Measurements from ENCODE around the gene IGFALS.

IGFALS gene

GRCh38 chr16:1781758-1782407, 11.6 kb downstream of the IGFALS start:
- DNase-seq (peak; percentile 34), ATAC-seq (ENCODE audit: insufficient read depth, low read depth) (peak; percentile 8; the same call in 1 of the 3 replicates)
- TF ChIP-seq, protein P1, sequence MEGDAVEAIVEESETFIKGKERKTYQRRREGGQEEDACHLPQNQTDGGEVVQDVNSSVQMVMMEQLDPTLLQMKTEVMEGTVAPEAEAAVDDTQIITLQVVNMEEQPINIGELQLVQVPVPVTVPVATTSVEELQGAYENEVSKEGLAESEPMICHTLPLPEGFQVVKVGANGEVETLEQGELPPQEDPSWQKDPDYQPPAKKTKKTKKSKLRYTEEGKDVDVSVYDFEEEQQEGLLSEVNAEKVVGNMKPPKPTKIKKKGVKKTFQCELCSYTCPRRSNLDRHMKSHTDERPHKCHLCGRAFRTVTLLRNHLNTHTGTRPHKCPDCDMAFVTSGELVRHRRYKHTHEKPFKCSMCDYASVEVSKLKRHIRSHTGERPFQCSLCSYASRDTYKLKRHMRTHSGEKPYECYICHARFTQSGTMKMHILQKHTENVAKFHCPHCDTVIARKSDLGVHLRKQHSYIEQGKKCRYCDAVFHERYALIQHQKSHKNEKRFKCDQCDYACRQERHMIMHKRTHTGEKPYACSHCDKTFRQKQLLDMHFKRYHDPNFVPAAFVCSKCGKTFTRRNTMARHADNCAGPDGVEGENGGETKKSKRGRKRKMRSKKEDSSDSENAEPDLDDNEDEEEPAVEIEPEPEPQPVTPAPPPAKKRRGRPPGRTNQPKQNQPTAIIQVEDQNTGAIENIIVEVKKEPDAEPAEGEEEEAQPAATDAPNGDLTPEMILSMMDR (IDR thresholded peaks at IDR 0.05; ENCODE audit: borderline replicate concordance, extremely low read depth, low read length, poor library complexity, severe bottlenecking) = peak; percentile 14
- TF ChIP-seq EZH2 (IDR thresholded peaks at IDR 0.05; ENCODE audit: borderline replicate concordance, low read depth, low read length, severe bottlenecking) = no peak
- Histone ChIP-seq H4K20me1 (ENCODE audit: insufficient read depth, low read length) (peaks cover 77% of the 10 kb centered on the region), H3K4me3 (ENCODE audit: low read depth in 1 of 2, low read length in 2 of 2) (peak overlapping the region; percentile 83 to 97; a peak in 3 of 4 replicates), H3K79me2 (ENCODE audit: insufficient read depth, low read length) (peaks cover 77% of the 10 kb centered on the region), H2AFZ (ENCODE audit: low read depth, low read length) (peak overlapping the region; percentile 75), H3K27ac (ENCODE audit: low read length) (peak overlapping the region; percentile 64), H3K4me2 (ENCODE audit: insufficient read depth, low read length) (peak overlapping the region; percentile 95), H3K9me3 (ENCODE audit: insufficient read depth, low read length, severe bottlenecking) (no peaks in the 10 kb centered on the region), H3K9ac (ENCODE audit: low read depth, low read length) (peak overlapping the region; percentile 83), H3K36me3 (ENCODE audit: insufficient read depth, low read length) (peaks cover 68% of the 10 kb centered on the region), H3K4me1 (ENCODE audit: insufficient read depth, low read length) (peaks cover 49% of the 10 kb centered on the region), H3K27me3 (ENCODE audit: insufficient read depth, low read length, poor library complexity) (no peaks in the 10 kb centered on the region)

DNA sequence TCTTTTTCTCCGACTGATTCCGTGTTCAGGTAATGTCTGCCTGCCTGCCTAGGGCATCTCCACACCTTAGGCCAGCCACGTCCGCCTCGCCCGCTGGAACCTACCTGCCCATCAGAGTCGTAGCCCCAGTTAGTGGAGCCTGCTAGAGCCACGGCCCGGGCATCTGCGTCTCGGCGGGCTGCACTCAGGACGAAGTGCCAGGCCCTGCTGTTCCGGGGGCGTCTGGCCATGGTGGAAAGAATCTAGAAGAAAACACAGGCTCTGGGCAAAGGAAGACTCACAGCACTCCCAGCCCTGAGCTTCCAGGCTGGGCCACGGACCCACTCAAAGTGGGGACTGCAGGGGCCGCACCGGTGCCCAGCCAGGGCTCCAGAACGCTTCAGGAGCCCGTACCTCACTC, 12.3 kb downstream of the IGFALS start:
- H3K4me2 ChIP-seq (ENCODE audit: insufficient read depth, low read length) = peak overlapping the region; percentile 95
- no peak overlapping the region for H2AFZ ChIP-seq (ENCODE audit: low read depth, low read length)
- no peak for DNase-seq
- peaks cover 74% of the 10 kb centered on the region for H4K20me1 ChIP-seq (ENCODE audit: insufficient read depth, low read length)
- TF ChIP-seq, protein P1 (IDR thresholded peaks at IDR 0.05; ENCODE audit: borderline replicate concordance, extremely low read depth, low read length, poor library complexity, severe bottlenecking) = no peak
- TF ChIP-seq EZH2 (IDR thresholded peaks at IDR 0.05; ENCODE audit: borderline replicate concordance, low read depth, low read length, severe bottlenecking) = no peak
- H3K27me3 ChIP-seq (ENCODE audit: insufficient read depth, low read length, poor library complexity) = no peaks in the 10 kb centered on the region
- peak overlapping the region; percentile 83 to 97; a peak in 3 of 4 replicates for H3K4me3 ChIP-seq (ENCODE audit: low read depth in 1 of 2, low read length in 2 of 2)
- no peak for ATAC-seq (ENCODE audit: insufficient read depth, low read depth)
- peaks cover 48% of the 10 kb centered on the region for H3K4me1 ChIP-seq (ENCODE audit: insufficient read depth, low read length)
- H3K36me3 ChIP-seq (ENCODE audit: insufficient read depth, low read length) = peaks cover 68% of the 10 kb centered on the region
- H3K79me2 ChIP-seq (ENCODE audit: insufficient read depth, low read length) = peaks cover 71% of the 10 kb centered on the region
- H3K27ac ChIP-seq (ENCODE audit: low read length) = peak overlapping the region; percentile 64; the same call in 1 of the 2 replicates
- H3K9ac ChIP-seq (ENCODE audit: low read depth, low read length) = peak overlapping the region; percentile 83
- H3K9me3 ChIP-seq (ENCODE audit: insufficient read depth, low read length, severe bottlenecking) = no peaks in the 10 kb centered on the region

DNA sequence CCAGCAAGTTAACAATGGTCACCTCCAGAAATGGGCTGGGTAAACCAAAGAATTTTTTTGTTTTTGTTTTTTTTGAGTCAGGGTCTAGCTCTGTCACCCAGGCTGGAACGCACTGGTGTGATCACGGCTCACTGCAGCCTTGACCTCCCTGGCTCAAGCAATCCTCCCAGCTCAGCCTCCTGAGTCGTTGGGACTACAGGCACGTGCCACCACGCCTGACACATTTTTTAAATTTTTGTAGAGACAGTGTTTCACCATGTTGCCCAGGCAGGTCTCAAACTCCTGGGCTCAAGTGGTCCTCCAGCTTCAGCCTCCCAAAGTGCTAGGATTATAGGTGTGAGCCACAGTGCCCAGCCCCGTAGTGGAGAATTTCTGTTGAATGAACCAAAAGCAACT, 12.8 kb downstream of the IGFALS start:
- DNase-seq (no peak), ATAC-seq (ENCODE audit: insufficient read depth, low read depth) (no peak)
- Histone ChIP-seq H3K79me2 (ENCODE audit: insufficient read depth, low read length) (peaks cover 66% of the 10 kb centered on the region), H4K20me1 (ENCODE audit: insufficient read depth, low read length) (peaks cover 74% of the 10 kb centered on the region), H3K9ac (ENCODE audit: low read depth, low read length) (peak overlapping the region; percentile 83; the same call in 1 of the 2 replicates), H2AFZ (ENCODE audit: low read depth, low read length) (no peak overlapping the region), H3K27me3 (ENCODE audit: insufficient read depth, low read length, poor library complexity) (no peaks in the 10 kb centered on the region), H3K36me3 (ENCODE audit: insufficient read depth, low read length) (peaks cover 68% of the 10 kb centered on the region), H3K4me3 (ENCODE audit: low read depth in 1 of 2, low read length in 2 of 2) (peak overlapping the region in 1 of 2 experiments; percentile 83; a peak in 2 of 4 replicates), H3K27ac (ENCODE audit: low read length) (no peak overlapping the region; the same call in 1 of the 2 replicates), H3K4me1 (ENCODE audit: insufficient read depth, low read length) (peaks cover 45% of the 10 kb centered on the region), H3K9me3 (ENCODE audit: insufficient read depth, low read length, severe bottlenecking) (no peaks in the 10 kb centered on the region), H3K4me2 (ENCODE audit: insufficient read depth, low read length) (peak overlapping the region; percentile 95)
- no peak for TF ChIP-seq EZH2 (IDR thresholded peaks at IDR 0.05; ENCODE audit: borderline replicate concordance, low read depth, low read length, severe bottlenecking)
- TF ChIP-seq, protein P1 (IDR thresholded peaks at IDR 0.05; ENCODE audit: borderline replicate concordance, extremely low read depth, low read length, poor library complexity, severe bottlenecking) = no peak
